HG03558 (cell line): Measurements from ENCODE around the gene FAM13A.
"Not testable (repeated sequence)": the region's sequence is repeated elsewhere in the genome, so short reads cannot be mapped to it uniquely, and the experiment has no call there.

Source experiments
- ATAC-seq: cut with Tn5 transposase; IDR thresholded peaks from one replicate; pipeline ENCODE4 v1.9.1; 2021; ENCODE audit warnings: moderate number of reproducible peaks; ENCODE audit not compliant: unreplicated experiment; ENCODE audit errors: extremely low read depth

FAM13A gene

DNA sequence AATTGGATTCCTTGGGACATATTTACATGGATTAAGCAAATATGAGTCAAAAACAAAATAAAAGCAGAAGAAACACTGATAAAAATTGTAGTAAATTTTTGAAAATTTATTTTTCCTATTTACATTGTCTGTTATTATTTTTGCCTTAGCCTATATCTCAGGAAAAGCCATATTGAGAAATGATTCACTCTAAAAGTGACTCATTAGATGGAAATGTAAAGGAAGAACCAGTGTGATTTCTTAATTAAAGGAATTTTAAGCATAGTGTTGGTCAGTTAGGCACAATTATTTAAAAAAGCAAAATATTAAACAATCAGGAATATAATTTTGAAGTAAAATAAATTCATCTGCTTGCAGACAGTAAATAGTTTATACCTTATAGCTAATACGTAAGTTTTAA is 191.9 kb downstream of the FAM13A start:
- ATAC-seq = no peak

DNA sequence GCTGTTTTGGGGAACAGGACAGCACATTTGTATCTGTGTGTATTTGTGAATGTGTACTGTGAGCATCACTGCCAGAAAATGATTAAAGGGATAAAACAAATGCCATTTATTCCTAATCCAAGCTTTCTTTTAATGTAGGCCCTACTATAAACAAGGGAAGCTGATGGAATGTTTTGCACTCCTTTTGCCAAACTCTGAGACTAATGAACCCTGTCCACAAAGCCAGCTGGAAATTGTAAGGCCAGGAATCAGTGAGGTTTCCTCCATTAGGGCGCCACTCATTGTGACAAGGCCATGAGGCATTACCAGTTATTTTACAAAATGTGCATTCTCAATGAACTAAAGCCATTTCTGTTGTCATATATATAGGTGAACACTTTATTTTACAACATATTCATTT is 196.4 kb downstream of the FAM13A start:
- no peak for ATAC-seq

- no peak for ATAC-seq
These were observed 197.7 kb downstream of the FAM13A start for GRCh38 chr4:88859191-88859812.

- ATAC-seq = peak; percentile 96
These were observed 198.2 kb downstream of the FAM13A start for GRCh38 chr4:88858752-88859151.

DNA sequence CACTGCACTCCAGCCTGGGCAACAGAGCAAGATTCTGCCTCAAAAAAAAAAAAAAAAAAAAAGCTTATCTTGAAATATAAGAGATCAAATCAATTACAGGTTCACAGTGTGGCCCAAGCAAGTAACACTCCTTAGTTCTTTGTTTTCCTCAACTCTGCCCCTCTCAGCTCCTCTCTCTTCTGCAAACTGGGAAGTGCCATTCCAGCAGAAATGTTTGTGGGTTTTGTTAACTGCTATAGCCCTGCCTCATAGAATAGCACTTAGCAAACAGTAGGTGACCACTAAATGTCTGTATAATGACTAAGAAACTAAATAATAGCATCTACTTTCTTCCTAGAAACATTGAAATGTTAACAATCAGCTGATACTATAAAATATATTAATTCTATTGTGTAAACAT is 199.4 kb downstream of the FAM13A start:
- no peak for ATAC-seq

DNA sequence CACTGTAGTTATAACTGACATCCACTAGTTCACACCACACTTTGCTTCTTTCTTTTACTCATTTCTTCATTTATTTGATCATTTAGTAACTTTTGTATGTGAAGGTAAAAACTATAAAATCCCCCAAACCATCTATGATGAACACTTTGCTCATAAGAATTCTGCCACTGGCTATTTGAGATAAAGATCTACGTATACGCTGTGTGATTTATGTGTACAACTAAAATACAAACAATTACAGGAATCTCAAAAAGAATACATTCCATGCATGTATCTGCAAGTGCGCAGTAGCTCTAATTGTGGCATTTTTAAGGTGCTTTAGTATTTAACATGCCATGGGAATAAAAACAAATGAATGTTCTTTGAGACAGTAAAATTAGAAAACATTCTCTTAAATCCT is 202.5 kb downstream of the FAM13A start:
- no peak for ATAC-seq

DNA sequence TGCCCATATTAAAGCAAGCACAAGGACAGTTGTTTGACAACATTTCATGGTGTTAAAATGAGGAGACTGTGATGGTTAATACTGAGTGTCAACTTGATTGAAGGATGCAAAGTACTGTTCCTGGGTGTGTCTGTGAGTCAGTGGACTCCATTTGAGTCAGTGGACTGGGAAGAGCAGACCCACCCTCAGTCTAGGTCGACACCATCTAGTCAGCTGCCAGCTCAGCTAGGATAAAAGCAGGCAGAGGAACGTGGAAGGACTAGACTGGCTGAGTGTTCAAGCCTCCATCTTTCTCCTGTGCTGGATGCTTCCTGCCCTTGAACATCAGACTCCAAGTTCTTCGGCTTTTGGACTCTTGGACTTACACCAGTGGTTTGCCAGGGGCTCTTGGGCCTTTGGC is 203.4 kb downstream of the FAM13A start:
- not testable (repeated sequence) for ATAC-seq

DNA sequence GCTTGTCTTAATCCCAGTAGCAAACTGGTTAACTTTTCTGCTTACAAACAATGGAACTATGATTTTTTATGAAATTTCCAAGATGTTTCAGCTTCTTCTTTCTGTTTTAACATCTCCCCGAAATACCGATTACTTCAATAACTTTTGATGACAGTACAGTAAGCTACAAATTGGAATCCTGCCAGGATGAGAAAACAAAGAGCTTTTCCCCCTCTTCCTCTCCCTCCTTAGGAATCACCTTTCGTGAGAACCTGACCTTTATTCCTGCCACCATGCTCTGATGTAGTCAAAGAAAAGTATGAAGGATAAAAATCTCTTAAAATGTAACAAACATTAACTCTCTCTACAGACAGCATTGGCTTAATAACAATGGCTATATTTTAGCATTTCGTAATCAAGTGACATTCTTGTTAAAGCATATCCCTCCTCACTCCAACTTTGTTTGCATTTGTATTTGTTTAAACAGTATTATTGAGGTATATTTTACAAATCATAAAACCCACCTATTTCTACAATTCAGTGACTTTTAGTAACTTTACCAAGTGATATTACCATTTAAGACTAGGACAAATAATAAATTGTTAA is 210.7 kb downstream of the FAM13A start:
- no peak for ATAC-seq

- no peak for ATAC-seq
These were observed 213.8 kb downstream of the FAM13A start for GRCh38 chr4:88843067-88843685.

GRCh38 chr4:88841635-88842034 is 215.3 kb downstream of the FAM13A start:
- ATAC-seq = no peak

DNA sequence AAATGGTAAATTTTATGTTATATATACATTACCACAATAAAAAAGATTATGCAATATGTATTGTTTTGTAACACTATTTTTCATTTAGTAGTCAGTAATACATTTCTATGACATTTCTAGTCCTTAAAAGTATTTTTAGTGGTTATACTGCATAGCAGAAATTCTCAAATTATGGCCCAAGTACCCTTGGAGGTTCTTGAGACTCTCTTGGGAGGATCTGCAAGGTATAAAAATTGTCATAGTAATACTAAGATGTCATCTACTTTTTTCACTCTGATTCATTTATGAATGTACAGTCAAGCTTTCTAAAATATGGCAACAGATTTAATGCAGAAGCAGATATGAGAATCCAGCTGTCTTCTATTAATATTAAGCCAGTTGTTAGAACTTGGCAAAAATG is 220.8 kb downstream of the FAM13A start:
- no peak for ATAC-seq

GRCh38 chr4:88831031-88831430 is 226.0 kb downstream of the FAM13A start:
- no peak for ATAC-seq

DNA sequence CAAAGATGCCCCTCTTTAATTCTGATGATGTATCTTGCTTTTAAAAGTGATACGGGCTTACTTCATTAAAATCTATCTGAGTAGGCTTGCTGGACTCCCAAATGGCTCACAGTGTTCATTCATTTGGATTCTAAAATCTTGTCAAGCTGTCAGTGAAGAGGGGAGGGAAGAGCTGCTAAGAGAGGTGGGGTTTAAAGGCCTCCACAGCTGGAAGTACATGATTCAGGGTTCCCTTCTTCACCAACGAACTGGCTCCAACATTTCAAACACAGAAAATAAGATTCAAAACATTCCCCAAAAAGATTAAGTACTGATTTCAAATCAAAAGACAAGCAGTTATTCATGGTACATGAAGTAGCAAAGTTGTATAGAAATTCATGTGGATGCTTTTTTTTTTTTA is 226.4 kb downstream of the FAM13A start:
- ATAC-seq = no peak

GRCh38 chr4:88828842-88829571 is 228.0 kb downstream of the FAM13A start:
- ATAC-seq = no peak

- no peak for ATAC-seq
These were observed 229.5 kb downstream of the FAM13A start for GRCh38 chr4:88827442-88827841.

- ATAC-seq = no peak
These were observed 230.2 kb downstream of the FAM13A start for GRCh38 chr4:88826771-88827170.

DNA sequence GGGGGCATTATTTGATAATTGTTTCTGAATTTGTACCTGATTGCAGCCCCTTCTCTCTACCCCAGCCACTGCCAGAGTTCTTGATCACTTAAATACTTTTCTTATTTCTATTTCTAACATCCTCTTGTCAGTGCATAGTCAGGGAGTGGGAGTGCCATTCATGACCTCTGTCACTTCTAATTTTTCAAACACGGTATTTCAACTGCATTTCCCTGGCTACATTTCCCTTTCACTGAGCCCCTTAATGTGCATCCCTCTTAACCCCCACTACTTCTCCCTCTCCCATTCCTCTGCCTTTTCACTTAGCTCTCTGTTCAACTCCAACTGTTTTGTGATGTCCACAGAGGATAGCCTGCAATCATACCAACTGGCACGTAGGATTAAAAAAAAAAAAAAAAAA is 231.1 kb downstream of the FAM13A start:
- no peak for ATAC-seq

- ATAC-seq = peak; percentile 95
These were observed 233.7 kb downstream of the FAM13A start for GRCh38 chr4:88823058-88823919.

DNA sequence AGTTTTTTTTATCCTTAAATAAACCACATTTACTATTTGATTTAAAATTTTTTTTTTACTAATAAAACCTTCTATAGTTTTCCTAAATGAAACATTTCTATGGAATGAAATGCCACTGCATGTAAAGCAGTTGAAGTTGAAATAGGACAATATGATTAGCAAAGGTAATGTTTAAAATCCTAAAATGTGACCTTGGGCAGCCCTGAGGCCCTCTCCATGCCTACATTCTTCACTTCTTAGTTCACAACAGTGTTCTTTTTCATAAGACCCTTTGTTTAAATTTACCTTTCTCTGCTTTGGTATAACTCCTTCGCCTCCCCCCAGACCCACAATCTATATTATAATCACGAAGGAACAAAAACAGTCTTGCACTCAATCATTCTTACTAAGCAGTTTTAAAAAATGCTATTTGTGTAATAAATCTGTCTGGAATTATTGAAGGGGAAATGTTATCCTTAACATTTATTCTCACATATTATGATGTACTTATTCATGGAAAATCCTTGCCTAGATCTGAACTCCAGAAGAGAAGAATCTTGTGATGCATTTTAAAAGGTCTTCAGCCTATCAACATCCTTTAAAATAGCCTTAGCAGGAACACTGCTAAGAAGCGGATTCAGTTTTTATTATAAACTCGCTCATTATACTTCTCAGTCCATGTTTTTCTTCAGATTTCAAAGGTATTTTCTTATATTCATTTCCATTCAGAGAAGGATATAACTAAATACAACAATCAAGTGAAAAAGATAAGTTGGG is 234.8 kb downstream of the FAM13A start:
- ATAC-seq = no peak

DNA sequence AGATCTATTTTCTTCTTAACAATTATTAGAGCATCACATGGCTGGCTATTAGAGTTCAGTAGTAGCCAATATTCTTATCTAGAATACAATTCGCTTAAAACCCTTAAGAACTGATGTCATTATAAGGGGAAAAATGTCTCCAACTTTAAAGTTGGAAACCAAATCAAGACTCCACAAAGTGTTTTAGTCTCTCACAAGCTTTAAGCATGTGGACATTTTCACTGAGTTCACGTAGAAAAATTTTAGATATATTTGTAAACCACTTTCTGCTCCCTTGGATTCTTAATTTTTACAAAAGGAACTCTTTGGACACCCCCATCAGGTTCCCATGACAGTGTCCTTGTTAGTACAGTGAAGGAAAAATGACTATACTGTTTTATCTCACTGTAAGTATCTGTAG is 235.5 kb downstream of the FAM13A start:
- ATAC-seq = no peak
